HFFc6 (cell line): Measurements from ENCODE around the gene RHD. TPM values are rescaled to one million over a fixed set of nuclear protein-coding genes. Genes with fewer than 3 reads are reported as not detected.

Experiments
- DNase-seq: peaks from one replicate; pipeline ENCODE4 v3.0.0-alpha.2; 2018
- H3K27ac Mint-ChIP-seq: 2 replicates; pipeline ENCODE4 v1.8.0; 2020; ENCODE audit warnings: mild to moderate bottlenecking, mixed read lengths
- H3K27me3 Mint-ChIP-seq: 2 replicates; pipeline ENCODE4 v1.8.0; 2021; ENCODE audit warnings: mild to moderate bottlenecking, moderate library complexity, mixed read lengths; ENCODE audit not compliant: insufficient read depth
- H3K36me3 Mint-ChIP-seq: 2 replicates; pipeline ENCODE4 v1.8.0; 2021; ENCODE audit warnings: low read depth, mixed read lengths
- H3K4me1 Mint-ChIP-seq: 2 replicates; pipeline ENCODE4 v1.8.0; 2020; ENCODE audit warnings: low read depth, mixed read lengths
- H3K4me3 Mint-ChIP-seq: 2 replicates; pipeline ENCODE4 v1.8.0; 2020; ENCODE audit warnings: mild to moderate bottlenecking, moderate library complexity, mixed read lengths
- H3K9me3 Mint-ChIP-seq: 2 replicates; pipeline ENCODE4 v1.8.0; 2020; ENCODE audit warnings: mild to moderate bottlenecking, mixed read lengths
- CTCF ChIP-seq: fragments of 200-600 bp; sonication (generic); IDR thresholded peaks from 2 replicates; pipeline ENCODE4 v1.5.0; 2021; ENCODE audit warnings: antibody characterized with exemption, mild to moderate bottlenecking
- total RNA-seq, 6 experiments: library from RNA; stranded (reverse); fragmentation: NEBNext Ultra II Directional; extraction: Animal tissue kit (Norgen Biotek cat#: 25700); gene quantifications; 2 replicates in 1 of 6; 3 replicates in 5 of 6; pipeline ENCODE4 v1.2.3, GENCODE V29; 2021

Gene RHD
- total RNA-seq, 6 experiments from 2014 or later, result not detected

GRCh38 chr1:25238046-25238445 lies 34.3 kb upstream of the RHD start:
- TF ChIP-seq CTCF, result no peak
- DNase-seq, result no peak
- H3K4me1 Mint-ChIP-seq, result peaks cover 42% of the 10 kb centered on the region
- peaks cover 13% of the 10 kb centered on the region for H3K36me3 Mint-ChIP-seq
- H3K4me3 Mint-ChIP-seq, result no peak overlapping the region
- H3K27me3 Mint-ChIP-seq, result peaks cover 10% of the 10 kb centered on the region
- no peaks in the 10 kb centered on the region for H3K9me3 Mint-ChIP-seq
- peak overlapping the region; percentile 18; the same call in 1 of the 2 replicates for H3K27ac Mint-ChIP-seq

DNA sequence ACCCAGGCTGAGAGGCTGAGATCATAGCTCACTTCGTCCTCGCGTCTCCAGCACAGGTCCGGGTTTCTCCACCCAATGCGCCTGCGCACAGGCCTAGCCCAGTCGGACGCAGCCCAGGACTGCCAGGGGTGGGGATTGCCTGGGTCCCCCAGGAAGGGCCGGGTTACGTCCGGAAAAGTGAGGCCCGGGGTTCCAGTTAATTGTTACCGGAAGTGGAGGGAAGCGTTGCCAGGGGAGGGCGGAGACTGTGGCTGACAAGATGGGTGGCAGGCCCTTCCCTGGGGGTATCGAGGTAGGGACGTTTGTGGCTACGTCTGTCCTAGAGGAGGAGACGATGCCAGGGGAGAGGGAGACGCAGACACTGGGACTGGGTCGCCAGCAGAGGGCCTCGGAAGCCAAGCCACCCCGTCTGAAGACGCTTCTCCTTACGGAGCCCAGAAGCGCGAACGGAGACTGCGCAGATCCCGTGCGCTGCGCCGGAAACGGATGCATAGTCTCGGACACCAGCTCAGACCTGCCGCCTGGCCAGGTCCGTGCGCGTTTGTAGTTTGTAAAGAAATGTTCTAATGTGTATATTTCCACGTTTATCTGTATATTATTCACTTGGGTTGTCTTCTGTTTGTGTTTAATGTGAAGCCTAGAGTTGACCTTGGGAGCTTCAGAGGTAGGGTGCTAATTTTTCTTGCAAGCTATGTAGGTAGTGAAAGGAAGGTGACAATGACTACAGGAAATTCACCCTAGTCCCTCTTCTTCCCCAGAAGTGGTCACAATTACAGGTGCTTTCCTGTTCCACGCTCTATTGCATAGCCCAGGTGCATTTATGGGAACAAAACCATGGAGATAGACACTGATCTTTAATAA lies 32.4 kb upstream of the RHD start:
- H3K4me1 Mint-ChIP-seq, result peaks cover 59% of the 10 kb centered on the region

GRCh38 chr1:25243907-25244306 lies 28.4 kb upstream of the RHD start:
- peak overlapping the region; percentile 60 for H3K27ac Mint-ChIP-seq
- H3K36me3 Mint-ChIP-seq, result peaks cover 50% of the 10 kb centered on the region
- H3K9me3 Mint-ChIP-seq, result peaks cover 16% of the 10 kb centered on the region
- peaks cover 80% of the 10 kb centered on the region for H3K4me1 Mint-ChIP-seq
- no peak for TF ChIP-seq CTCF
- H3K27me3 Mint-ChIP-seq, result peaks cover 18% of the 10 kb centered on the region
- peak overlapping the region; percentile 98 for H3K4me3 Mint-ChIP-seq
- DNase-seq, result no peak

More for the DNA sequence above, 32.4 kb upstream of the RHD start:
- Mint-ChIP-seq H3K9me3 (no peaks in the 10 kb centered on the region), H3K4me3 (peak overlapping the region; percentile 84), H3K27me3 (peaks cover 10% of the 10 kb centered on the region), H3K27ac (peak overlapping the region; percentile 93), H3K36me3 (peaks cover 25% of the 10 kb centered on the region)
- TF ChIP-seq CTCF, result peak; percentile 80
- peak; percentile 93 for DNase-seq

- DNase-seq, result no peak
- peaks cover 50% of the 10 kb centered on the region for H3K36me3 Mint-ChIP-seq
- peaks cover 16% of the 10 kb centered on the region for H3K9me3 Mint-ChIP-seq
- peak overlapping the region; percentile 98 for H3K4me3 Mint-ChIP-seq
- peaks cover 14% of the 10 kb centered on the region for H3K27me3 Mint-ChIP-seq
- TF ChIP-seq CTCF, result no peak
- peaks cover 67% of the 10 kb centered on the region for H3K4me1 Mint-ChIP-seq
- H3K27ac Mint-ChIP-seq, result peak overlapping the region; percentile 99
These were observed 26.9 kb upstream of the RHD start for GRCh38 chr1:25245393-25245792.

GRCh38 chr1:25245809-25246599 lies 26.3 kb upstream of the RHD start:
- Mint-ChIP-seq H3K36me3 (peaks cover 50% of the 10 kb centered on the region), H3K27me3 (peaks cover 14% of the 10 kb centered on the region)
- DNase-seq, result peak; percentile 39

More at GRCh38 chr1:25245809-25246599, 26.3 kb upstream of the RHD start:
- Mint-ChIP-seq H3K27ac (peak overlapping the region; percentile 99), H3K9me3 (peaks cover 16% of the 10 kb centered on the region), H3K4me3 (peak overlapping the region; percentile 98), H3K4me1 (peaks cover 61% of the 10 kb centered on the region)
- TF ChIP-seq CTCF, result no peak
